DMS 273 (cell line): ENCODE measurements around the gene PIBF1.
"Not testable (repeated sequence)": the region's sequence is repeated elsewhere in the genome, so short reads cannot be mapped to it uniquely, and the experiment has no call there.

ENCODE experiments used
- DNase-seq: peaks from one replicate; lab custom pipeline; 2025; ENCODE audit not compliant: unreplicated experiment; lab: John Stamatoyannopoulos, UW

Gene PIBF1

DNA sequence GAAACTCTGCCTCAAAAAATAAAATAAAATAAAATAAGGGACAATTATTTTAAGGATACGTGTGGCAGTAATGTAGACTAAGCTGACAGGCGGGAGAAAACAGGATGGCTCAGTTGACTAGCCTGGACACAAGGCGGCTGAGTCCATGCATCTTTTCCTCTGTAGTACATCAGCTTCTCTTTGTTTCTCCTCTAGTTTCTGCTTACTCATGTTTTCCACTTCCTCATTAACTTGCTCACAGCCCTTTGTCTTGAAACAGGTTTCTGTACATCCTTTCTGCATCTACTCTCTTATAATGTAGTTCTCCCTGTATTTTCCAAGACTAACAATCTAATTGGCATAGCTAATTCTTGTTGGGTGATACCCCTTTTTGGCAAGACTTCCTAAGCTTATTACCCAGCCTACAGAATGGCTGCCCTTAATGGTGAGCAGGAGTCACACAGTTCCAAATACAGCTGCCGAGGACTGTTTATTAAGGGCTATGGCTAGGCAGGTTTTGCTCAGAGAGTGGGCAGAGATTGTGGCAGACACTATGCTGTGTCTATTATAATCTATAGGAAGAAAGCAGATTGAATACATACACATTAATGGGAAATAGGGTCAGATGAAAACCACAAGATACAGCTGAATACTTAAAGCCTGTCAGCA is 218.2 kb downstream of the PIBF1 start:
- no peak for DNase-seq

DNA sequence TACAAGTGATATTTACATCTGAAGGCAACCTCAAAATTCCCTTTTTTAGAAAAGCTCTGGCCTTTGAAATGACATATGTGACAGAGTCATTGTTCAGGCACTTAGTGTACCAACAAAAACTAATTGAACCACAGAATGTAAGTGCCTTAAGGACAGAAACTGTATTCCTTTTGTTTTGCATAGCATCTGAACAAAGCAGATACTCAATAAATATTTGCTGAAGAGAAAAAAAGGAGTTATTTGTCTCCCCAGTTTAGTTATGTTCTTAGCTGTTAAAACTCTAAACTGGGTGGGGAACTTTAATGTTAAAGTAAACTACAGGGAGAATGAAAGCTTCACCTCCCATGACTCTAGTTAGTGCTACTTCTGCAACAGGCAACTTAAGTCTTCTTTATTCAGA is 220.0 kb downstream of the PIBF1 start:
- no peak for DNase-seq

DNA sequence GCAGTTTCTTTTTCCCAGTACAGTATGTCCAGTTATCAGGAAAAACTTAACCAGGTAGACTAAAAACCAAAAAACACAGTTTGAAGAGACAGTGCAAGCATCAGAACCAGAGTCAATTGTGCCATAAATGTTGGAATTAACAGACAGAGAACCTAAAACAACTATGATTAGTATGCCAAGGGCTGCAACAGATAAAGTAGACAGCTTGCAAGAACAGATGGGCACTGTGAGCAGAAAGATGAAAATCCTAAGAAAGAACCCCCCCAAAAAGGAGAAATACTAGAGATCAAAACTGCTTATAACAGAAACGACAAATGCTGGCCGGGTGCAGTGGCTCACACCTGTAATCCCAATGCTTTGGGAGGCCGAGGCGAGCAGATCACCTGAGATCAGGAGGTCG is 229.8 kb downstream of the PIBF1 start:
- peak; percentile 14 for DNase-seq

DNA sequence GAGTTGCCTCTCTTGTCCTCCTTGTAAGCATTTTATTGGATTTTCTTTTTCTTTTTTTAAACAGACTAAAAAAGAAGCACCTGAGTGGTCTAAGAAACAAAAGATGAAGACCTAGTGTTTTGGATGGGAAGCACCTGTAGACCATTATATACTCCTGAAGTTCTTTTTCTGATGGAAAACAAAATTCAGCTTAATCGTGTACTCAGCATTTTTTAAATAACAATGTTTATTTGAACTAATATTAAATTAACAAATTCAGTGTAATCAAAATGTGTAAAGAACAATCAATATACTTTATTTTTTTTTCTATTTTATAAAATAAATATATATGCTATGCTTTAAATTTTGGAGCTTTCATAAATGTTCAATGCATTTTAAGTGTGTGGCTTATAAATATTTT is 233.9 kb downstream of the PIBF1 start:
- no peak for DNase-seq

DNA sequence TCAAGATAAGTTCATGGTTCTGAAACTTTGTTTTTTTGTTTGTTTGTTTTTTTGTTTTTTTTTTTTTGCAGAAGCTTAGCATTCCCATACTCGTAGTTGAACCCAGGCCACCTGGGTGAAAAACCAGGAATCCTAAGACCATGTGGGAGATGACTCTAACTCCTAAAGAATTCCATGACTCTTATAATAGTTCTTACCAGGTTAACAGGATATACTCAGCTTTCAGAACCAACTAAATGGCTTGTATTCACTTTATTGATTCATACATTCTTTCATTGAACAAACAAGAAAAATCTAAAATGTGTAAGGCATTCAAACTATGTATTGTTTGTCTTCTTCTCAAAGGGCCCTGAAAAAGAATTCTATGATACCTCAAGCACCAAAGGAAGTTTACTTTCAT is 236.4 kb downstream of the PIBF1 start:
- DNase-seq: no peak

DNA sequence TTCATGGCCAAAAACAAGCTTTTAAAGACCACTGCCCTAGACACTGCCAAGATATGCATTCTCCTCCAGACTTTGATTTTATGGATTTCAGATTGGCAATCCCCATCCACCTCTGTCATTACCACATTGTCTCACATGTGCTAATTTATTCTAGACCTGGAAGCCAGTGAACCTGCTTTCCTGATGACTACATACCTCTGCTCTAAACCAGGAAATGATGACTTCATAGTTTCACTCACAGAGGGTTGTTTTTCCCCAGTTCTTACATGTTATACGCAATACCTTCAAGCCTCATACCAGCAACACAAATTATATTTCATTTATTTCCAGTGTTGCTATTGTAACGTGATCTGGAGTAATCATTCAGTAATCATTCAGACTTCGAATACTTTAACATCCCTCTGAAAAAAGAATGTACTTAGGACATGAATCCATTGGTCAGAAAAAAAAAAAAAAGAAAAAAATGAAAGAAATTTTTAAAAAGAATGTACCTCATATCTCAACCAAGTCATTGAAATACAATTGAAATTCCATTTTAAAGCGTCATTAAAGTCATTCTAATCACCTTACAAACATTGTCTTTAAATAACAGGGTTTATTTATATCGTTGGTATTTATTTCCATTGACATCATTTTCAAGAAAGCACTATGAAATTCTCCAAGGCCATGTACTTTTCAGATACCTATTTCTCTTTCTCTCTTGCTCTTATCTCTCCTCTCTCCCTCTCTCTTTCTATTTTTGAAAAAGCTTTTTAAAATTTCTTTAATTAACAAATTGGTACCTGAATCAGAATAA is 243.5 kb downstream of the PIBF1 start:
- DNase-seq: no peak

DNA sequence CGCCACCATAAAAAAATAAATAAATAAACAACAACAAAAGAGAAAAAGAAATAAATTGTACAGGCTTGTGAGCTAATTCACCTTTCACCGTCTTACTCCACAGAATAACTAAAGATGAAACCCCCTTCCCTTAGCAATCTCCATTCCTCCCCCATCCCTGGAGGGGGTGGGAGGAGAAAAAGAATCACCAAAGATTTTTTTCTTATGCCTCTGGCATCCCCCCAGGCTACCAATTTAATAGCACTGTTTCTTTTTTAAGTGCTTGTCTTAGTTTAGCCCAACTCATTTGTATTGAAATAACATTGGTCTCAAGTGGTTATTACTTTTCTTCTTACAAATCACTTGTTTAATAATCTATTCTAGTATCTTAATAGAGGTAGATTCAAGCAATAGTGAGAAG is 253.0 kb downstream of the PIBF1 start:
- no peak for DNase-seq

DNA sequence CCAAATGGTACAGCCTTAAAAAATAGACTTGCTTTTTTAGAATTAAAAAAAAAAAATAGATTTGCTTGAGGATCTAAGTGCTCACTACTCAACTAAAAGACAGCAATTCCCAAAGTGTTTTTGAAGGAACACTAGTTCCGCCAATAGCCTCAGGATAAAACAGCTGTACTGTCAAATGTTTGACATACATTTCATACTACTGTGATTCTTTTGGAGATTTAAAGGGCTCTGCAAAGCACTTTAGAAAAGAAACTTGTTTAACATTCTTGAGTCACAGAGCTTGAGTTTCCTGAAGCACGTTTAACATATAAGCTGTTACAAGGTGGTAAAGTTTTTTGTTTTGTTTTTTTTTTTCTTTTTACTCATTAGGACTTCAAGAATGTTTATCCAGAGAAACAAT is 253.7 kb downstream of the PIBF1 start:
- DNase-seq: no peak

DNA sequence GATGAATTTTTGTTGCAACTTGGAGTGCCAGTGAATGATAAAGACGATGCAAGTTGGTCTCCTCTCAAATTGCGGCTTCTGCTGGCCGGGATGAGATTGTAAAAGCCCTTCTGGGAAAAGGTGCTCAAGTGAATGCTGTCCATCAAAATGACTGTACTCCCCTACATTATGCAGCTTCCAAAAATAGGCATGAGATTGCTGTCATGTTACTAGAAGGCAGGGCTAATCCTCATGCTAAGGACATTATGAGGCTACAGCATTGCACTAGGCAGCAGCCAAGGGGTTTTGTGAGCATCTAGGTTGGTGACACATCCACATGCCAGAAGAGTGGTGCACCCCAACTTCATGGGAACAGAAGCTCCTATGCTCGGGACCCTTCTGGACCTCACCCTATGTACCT is 254.6 kb downstream of the PIBF1 start:
- no peak for DNase-seq

DNA sequence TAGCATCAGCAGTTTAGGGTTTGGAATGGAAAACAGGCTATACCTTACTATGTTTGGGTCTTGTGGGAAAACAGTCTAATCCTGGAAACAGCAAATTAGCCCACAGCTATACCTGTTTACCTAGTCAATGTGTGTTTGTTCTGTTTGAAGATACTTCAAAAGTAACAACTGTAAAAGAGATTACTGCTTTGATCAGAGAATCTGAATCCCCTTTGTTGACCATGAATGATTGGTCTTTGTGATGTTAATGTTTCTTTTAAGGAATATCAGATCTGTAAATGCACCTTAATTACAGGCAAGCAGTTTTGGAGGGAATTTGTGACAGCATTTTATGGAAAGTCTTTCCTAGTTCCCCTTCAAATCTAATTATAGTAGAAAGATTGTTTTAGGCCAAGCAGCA is 256.1 kb downstream of the PIBF1 start:
- DNase-seq: no peak

DNA sequence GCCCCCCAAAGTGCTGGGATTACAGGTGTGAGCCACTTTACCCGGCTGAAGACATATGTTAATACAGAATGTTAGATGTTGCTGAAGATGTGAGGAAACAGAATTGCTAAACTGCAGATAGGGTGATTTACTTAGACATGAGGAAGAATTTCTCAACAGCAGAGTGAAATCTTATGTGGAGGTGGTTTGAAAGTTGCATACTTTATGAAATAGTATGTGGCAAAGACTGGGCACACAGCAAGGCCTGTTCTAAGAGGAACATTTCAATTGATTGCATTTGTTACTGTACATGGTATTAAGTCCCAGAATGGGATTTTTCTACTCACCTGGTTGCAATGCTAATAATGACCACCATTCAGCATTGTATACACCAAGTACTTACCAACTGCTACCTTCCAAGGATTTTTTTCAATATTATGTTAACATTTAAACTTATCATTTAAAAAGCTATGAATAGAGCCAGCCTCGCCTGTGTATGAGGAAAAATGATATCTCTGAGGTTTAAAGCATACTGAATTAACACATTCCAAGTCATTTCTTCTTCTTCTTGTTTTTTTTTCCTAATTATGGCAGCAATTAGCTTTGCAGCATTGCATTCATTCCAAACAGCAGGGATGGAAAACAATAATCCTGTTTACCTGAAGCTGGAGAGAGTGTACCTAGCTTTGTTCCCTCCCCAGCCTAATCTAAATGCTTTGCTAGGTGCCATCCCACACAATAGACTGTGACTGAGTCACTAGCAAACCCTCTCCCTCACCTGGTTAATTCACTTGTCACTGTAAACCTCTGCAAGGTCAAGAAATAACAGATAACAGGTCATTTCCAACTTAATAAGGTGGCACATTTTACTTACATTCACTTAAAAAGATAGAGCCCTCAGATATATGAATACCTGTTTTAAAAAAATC is 257.5 kb downstream of the PIBF1 start:
- DNase-seq: no peak

DNA sequence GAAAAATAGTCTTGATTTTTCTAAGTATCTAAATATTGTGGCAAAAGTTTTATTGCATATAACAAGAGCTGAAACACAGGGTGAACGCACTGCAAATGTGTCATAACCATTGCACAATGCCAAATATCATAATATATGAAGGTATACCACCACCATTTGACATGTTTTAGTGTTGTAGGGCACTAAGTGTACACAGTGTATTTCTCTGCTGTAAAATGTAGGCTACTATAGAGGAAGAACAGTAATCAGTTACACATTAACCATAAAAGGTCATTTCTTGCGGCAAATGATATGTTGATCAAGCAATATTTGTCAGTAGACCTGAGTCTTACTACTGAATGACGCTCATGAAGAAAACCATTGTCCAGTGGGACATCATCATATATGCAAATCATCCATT is 258.6 kb downstream of the PIBF1 start:
- DNase-seq: no peak

DNA sequence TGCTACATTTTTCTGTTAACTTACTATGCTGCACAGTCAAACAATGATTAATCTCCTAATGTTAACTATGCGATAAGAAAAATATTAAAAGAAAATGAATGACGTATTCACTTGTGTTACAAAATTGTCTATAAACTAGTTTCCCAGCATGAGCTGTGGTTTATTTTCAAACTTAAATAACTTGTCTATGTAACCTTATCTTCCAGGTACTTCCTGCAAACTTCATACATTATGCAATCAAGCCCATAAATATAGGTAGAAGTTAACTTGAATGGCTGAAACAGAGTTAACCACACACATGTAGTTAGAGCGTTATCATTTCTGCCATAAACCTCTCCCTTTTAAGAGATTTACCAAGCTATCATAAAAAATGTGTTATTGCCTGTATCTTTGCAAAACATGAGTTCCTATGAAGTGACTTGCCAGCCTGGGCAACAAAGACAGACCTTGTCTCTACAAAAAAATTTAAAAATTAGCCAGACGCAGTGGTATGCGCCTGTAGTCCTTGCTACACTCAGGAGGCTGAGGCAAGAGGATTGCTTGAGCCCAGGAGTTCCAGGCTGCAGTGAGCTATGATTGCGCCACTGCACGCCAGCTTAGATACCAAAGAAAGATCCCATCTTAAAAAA is 259.1 kb downstream of the PIBF1 start:
- DNase-seq: no peak

DNA sequence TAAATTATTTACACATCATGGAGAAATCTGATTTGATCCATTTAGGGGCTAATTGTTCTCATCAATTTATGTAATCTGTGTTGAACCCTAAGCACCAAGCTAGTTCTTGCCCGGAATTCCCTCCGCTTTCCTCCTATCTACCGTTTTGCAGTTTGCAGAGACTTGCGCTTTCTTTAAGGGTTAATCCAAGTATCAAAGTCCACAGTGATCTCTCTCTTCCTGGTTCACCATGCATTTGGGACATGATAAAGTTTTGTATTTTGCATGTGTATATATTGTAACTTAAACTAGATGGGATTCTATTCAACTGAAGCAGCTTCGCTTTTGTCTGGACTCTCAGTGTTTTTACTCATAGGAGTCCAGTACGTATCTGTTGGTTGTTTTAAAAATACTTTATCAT is 263.1 kb downstream of the PIBF1 start:
- no peak for DNase-seq

DNA sequence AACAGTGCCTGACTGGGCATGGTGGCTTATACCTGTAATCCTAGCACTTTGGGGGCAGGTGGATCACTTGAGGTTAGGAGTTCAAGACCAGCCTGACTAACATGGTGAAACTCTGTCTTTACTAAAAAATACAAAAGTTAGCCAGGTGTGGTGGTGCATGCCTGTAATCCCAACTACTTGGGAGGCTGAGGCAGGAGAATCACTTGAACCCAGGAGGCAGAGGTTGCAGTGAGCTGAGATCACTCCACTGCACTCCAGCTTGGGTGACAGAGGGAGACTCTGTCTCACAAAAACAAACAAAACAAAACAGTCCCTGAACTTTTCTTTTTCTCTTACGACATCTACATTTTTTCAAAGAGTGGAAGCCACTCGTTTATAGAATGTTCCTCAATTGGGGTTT is 266.7 kb downstream of the PIBF1 start:
- not testable (repeated sequence) for DNase-seq

DNA sequence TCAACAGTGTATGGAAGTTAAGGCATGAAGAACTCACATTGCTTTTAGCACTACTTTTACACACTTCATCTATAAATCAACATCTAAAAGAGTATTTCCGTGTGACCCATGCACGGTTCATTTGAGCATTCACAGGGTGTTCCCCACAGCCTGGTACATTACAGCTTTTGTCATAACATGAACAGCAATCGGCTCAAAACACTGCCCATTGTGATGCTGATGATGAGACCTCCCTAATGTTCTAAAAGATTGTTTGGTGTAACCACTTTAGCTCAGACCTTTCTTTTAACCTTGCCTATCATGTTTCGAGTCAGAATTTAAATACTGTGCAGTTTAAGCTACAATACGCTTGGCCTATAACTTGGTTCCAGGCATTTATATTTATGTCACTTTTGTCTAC is 272.8 kb downstream of the PIBF1 start:
- no peak for DNase-seq

DNA sequence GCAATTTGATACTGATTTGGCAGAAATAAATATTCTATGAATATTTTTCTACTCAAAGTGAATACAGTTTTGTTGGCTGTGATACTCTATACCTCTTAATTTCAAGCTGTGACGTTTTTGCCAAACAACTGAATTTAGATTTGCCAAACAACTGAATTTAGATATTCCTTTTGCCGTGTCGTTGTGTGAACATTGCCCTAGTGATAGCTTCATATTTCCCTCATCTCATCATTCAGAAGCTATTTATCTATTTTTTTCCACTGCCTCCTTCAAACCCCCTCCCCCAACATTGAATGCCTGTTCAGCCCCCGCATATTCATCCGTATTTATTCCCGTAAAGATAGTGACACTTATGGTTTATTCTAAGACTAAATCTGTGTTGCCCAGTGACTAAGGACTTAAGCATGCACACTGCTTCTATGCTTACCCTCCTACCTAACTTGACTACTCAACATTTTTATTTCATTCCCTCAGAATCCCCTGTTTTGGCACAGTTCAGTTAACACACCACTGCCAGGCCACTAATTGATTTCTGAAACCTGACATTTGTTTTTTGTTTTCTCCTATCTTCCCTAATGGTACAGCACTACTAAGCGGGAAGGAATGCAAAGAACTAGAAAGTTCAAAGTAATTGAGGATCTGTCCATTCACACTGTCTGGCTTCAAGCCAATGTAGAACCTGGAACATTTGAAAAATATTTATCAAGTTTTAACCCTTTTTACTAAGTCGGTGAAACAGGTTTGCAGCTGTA is 274.1 kb downstream of the PIBF1 start:
- DNase-seq: no peak

DNA sequence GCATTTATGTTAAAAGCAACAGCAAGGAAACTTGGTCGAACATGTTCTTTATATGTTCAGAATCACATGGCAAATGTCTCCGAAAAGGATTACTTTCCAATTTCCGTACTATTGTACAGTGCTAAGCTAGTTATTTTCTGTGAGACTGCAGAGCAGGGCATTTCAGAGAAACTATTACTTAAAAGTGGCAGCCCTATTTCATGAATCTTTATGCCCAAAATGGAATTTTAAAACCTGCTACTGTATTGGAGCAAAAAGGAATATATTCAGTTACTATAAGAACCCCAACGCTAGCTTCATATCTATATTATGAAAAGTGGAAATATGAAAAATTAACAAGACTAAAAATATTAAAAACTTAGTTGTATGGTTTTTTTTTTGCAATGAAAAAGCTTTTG is 274.6 kb downstream of the PIBF1 start:
- no peak for DNase-seq

DNA sequence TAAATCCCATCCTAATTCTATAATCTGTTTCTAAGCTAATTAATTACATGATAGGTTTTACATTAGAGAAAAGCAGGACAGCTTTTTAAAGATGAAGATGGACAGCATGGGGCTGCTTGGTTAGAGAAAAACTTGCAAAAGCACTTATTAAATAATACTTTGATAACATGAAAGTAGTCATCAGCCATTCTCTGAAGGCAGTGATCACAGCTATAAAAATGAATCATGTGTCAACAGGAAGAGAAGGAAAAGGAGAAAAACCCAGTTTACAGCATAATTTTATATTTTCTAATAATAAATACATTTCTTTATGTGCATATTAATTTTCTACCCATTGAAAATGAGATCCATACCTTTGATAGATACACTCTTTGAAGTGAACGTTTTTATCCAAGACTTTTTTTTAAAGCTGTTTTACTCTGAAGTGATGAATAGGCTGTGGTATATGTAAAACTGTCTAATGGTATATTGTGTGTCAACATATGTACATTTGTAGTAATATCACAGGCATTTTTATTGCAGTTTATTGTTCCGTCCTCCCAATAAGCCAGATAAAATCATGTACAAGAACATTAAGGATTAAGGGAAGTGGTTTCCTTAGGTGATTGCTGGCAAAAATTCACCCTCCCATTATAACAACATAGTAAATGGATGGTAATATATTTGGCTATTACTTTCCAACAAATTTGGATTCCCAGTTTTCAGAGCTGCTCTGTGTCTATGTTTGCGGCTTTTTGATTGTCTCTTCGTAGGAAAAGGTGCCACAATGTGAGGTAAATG is 275.5 kb downstream of the PIBF1 start:
- no peak for DNase-seq

DNA sequence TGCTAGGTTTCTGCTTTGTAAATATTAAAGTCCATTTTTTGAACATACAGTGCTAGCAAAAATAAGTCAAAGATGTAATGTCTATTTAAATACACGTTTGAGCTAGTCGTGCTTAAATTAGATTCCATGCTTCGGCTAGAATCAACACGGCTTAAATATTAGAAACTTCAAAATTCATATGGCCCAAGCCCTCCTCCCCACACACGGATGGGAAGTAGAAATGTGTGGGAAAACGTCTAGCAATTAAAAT is 276.1 kb downstream of the PIBF1 start:
- no peak for DNase-seq
